NK-92 (cell line): ENCODE measurements around the gene PGS1.

Source experiments
- DNase-seq: peaks from one replicate; lab custom pipeline; 2025; ENCODE audit not compliant: unreplicated experiment; lab: John Stamatoyannopoulos, UW

PGS1 gene

DNA sequence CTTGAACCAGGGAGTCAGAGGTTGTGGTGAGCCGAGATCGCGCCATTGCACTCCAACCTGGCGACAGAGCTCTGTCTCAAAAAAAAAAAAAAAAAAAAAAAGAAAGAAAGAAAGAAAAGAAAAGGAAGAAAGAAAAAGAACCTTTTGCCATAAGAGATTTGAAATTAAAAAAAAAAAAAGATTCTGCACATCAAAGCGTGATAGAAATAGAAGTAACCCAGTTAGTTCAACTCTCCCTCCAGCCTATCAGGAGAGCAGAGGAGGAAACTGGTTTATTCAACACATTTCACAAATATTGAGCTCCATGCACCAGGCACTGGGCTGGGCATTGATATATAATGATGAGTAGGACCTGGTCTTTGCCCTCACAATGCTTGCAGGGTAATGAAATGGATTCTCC, 16.2 kb upstream of the PGS1 start:
- no peak for DNase-seq

GRCh38 chr17:78362671-78363070, 15.8 kb upstream of the PGS1 start:
- DNase-seq = no peak

DNA sequence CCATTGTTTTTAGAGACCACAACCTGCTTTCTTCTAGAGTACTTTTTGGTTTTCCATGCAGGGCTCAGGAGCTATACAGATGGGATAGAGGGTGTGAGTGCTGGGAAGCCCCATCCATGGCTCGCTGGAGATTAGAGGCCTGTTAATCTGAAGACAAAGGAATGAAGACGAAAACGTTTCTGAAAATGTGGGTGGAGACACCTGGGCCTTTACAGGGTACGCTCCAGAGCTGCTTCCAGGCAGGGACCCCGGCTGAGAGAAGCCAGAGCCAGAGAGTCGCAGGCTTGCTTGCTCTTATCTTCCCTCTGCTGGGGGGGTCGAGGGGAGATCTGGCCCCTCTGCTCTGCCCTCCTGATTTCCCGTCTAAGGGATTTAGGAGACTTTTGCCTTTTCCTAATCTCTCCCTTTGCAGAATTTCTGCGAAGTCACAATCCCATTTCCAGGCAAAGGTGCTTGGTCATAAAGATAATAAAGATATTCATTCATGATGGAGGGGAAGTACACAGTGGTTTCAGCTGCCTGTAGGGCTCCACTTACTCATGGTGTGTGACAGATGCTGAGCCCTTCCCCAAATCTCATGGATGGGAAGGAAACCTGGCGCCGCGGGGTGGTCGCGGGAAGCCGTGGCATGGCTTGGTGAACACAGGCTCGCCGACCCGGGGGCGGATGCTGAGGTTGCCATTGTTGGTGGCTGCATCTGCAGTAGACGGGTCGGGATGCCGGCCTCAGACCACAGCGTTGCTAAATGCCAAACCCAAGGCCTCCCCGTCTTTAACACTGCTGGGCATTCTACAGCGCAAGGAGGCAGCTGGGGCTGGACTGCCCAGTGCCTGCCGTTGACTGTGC, 13.8 kb upstream of the PGS1 start:
- DNase-seq = no peak

DNA sequence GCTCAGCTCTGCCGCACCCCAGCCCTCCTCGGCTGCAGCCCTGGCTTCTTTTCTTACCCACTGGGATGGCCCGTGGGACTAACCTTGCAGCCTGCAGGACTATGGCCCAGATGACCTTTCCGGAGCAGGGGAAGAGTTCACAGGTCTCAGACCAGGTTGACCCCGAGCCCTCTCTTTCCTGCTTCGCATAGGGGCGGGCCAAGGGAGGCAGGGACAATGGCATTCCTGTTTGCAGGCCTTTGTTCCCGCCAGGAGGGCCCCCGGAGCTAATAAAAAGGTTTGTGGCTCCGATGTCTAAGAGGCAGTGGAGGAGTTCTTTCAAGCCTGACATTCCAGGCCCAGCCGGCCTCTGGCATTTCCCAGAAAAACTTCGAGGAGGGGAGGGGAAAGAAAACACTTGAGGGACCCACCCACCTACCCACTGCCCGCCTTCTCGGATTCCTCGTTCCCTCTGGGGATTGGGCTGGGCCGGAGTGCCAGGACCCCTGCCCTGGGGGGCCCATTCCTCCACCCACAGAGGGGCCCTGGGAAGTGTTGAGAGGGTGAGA, 12.8 kb upstream of the PGS1 start:
- no peak for DNase-seq

GRCh38 chr17:78366109-78366848, 12.2 kb upstream of the PGS1 start:
- no peak for DNase-seq

DNA sequence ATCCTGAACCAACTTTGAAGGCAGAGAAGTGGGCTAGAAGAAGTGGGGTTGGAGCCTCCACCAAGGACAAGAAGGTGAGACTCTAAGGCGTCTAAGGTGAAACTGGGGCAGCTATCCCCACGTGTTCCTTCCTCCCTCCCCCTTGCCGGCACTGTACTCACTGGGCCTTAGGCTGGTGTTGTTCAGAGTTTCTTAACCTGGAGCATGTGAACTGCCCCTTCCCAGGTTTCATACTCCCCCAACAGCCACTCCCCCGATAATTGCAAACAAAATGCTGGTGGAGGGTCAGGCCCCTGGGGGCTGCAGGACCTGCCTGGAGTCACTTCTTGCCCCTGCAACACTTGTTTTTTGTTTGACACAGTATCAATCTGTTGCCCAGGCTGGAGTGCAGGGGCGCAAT, 11.3 kb upstream of the PGS1 start:
- no peak for DNase-seq

- DNase-seq = no peak
Measured at GRCh38 chr17:78368348-78368747, 10.1 kb upstream of the PGS1 start.

DNA sequence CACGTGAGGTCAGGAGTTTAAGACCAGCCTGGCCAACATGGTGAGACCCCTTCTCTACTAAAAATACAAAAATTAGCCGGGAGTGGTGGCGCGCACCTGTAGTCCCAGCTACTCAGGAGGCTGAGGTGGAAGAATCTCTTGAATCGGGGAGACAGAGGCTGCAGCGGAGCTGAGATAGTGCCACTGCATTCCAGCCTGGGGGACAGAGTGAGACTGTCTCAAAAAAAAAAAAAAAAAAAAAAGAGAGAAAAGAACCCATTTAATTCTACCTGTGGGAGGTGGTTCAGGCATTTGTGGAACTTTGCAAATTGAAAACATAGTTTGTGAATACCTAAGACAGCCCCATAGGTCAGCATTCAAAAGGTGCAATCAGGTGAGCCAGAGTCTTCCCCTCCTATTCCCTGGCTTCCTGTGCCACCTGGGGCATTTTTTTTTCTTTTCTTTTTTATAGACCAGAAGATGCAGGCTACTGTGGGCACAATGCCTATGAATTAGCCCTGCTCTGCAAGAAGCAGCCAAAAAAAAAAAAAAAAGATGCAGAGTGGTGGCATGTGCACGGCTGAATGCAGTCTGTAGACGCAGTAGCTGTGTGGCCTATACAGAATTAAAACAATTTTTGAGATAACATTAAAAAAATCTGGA, 9.5 kb upstream of the PGS1 start:
- no peak for DNase-seq

DNA sequence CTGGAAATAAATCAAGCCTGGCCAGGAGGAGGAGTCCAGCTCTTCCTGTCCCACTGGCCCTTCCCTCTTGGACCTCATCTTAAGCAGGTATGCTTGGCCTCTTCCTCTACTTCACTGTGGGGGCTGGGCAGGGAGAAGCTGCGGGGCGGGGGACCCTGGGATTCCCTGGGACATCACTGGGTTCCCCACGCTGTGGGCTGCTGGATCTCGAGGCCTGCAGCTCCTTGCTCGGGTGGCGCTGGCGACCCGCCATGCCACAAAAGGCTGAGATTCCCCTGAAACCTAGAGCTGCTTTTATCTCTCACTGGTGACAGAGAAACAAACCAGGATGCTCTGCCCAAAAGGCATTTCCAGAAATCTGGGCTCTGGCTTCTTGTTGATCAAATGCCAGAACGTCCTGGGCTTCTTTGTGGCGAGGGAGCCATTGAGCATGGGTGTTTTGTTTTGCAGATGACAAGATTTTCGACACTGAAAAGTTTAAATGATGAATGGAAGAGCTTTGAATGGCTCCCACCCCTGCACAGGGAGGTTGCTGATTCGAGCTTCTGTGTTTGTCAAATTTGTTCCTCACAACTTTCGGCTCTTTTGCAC, 8.6 kb upstream of the PGS1 start:
- DNase-seq = no peak

- no peak for DNase-seq
Measured at GRCh38 chr17:78371056-78371455, 7.4 kb upstream of the PGS1 start.

GRCh38 chr17:78372841-78373240, 5.6 kb upstream of the PGS1 start:
- no peak for DNase-seq

- DNase-seq = no peak
Measured at GRCh38 chr17:78374189-78374588, 4.3 kb upstream of the PGS1 start.

DNA sequence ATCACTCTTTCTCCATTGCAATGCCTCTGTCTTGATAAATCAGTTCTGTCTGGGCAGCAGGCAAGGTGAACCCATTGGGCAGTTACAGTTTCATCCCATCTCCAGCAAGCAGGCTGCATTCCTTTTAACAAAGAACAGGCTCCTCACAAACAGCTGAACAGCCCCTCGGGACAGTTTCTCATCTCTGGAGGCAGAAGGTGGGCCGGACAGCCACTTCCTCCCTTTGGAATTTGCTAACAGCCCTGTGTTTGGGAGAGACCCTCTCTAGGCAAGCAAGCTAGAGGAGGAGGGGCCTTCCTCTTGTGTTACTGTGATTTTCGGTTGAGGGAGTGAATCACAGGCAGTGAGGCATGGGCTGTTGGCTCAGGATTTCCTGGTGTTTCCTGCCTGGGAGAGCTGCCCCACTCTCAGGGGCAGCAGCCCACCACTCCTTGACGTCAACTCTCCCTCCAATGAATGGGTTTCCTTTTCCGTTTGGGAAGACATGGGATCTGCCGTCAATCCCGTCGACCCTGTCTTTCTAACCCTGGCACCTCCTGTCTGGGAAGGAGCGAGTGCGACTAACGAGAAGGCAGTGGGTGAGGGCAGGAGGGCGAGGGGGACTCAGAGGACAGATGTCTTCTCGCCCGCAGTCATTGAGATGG, 3.7 kb upstream of the PGS1 start:
- DNase-seq = no peak

DNA sequence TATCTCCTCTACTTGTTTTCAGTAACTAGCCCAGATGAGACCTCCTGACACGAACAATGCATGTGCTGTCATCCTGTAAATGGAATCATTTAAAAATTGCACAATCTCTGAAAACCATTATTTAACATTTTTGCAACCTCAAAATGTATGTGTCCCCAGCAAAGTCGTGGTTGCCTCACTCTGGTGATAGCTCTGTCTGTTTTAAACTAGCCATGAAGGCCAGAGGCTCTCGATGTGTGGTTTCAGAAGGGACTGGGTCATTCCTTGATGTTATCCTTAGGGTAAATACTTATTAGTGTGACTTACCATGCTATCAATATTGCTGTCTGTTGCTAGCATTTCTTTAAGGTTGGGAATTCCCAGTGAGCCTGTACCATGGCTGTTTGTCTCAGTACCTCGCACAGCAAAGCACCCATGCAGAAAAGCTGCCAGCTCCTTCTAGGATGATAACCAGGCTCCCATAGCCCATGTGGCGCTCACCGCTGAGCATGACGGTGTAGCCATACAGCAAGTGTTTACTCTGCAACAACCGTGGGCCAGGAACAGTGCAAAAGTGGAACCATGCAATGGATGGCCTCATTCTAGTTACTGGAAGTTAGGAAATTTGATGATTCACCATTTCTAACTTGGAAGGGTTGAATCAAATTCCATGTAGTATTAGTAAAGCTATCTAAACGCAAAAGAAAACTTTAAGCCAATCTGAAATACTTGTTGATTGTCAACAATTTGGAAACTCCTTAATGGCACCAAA, 2.9 kb upstream of the PGS1 start:
- DNase-seq = no peak

DNA sequence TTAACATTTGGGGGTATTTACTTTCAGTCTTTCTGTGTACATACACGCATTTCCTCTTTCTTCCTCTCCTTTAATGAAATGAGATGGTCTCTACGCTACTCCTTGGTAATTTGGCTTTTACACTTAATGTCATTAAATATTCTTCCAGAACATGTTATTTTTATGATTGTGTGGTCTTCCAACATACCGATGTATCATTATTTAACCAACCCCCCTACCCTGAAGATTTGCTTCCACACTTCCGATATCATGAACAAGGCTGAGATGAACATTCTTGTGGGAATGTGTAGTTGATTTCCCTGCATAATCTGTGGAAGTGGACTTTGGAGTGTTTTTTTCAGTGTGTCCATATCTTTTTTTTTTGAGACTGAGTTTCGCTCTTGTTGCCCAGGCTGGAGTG, 2.3 kb upstream of the PGS1 start:
- DNase-seq = no peak

- DNase-seq = no peak
Measured at GRCh38 chr17:78377858-78378224, 608 bp upstream of the PGS1 start.

DNA sequence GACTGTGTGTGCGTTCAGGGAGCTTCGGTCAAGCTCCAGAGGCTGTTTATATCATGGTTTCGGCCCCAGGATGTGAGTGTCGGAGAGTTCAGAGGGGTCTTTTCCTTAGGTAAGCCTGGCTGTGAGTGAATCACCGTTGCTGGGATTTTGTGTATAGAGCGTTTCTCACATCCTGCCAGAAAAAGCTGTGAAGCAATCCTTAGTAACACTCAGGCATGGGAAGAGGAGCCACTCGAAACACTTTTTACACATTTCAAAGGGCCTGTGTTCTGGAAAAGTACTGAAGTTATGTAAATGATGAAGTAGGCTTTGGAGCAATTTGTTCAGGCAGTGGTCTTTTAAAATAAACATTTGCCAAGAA, 662 bp downstream of the PGS1 start:
- DNase-seq = no peak

GRCh38 chr17:78380370-78380769, 1.9 kb downstream of the PGS1 start:
- DNase-seq = no peak

- no peak for DNase-seq
Measured at GRCh38 chr17:78381601-78382232, 3.3 kb downstream of the PGS1 start.
